Subcutaneous abdominal adipose tissue (tissue), 5 donors: ENCODE measurements around the gene GINS2.

Experiments used
- H3K27ac ChIP-seq: one replicate; pipeline ENCODE4 v1.7.0; 2013; ENCODE audit warnings: low read depth, mild to moderate bottlenecking, inconsistent platforms, low read length, moderate library complexity
- H3K27me3 ChIP-seq, 5 donors: one replicate each; pipeline ENCODE4 v1.7.0; 2013; ENCODE audit warnings: low read length in 5 of 5, inconsistent platforms in 1 of 5; ENCODE audit not compliant: control insufficient read depth in 5 of 5, insufficient read depth in 4 of 5
- H3K36me3 ChIP-seq, 5 donors: one replicate each; pipeline ENCODE4 v1.7.0; 2013; ENCODE audit warnings: low read length in 5 of 5; ENCODE audit not compliant: control insufficient read depth in 5 of 5, insufficient read depth in 5 of 5
- H3K4me1 ChIP-seq, 5 donors: one replicate each; pipeline ENCODE4 v1.7.0; 2013; ENCODE audit warnings: low read length in 5 of 5, mild to moderate bottlenecking in 3 of 5, moderate library complexity in 1 of 5; ENCODE audit not compliant: control insufficient read depth in 5 of 5, insufficient read depth in 5 of 5
- H3K4me3 ChIP-seq, 5 donors: one replicate each; pipeline ENCODE4 v1.7.0; 2013; ENCODE audit warnings: low read length in 5 of 5, low read depth in 1 of 5
- H3K9ac ChIP-seq, 5 donors: one replicate each; pipeline ENCODE4 v1.7.0; 2013; ENCODE audit warnings: low read length in 5 of 5, mild to moderate bottlenecking in 4 of 5, moderate library complexity in 3 of 5
- H3K9me3 ChIP-seq, 5 donors: one replicate each; pipeline ENCODE4 v1.7.0; 2013; ENCODE audit warnings: low read length in 5 of 5; ENCODE audit not compliant: control insufficient read depth in 5 of 5
- donor health status: healthy.
- donor health status: healthy.
- donor health status: healthy.
- donor health status: healthy.
- donor health status: healthy.

Gene GINS2

GRCh38 chr16:85688586-85689284 lies at the start of gene GINS2:
GINS2 (minus strand) TSS chr16:85688954; CDS start chr16:85688898, 56 bp downstream.
- H3K9ac ChIP-seq: peak within 1 kb of the TSS in 4 of 5 donors; percentile 32 to 69 (median 48)
- peaks cover 0 to 15% (median 12%) of the 10 kb centered on the region in 5 donors for H3K4me1 ChIP-seq
- H3K27ac ChIP-seq: no peak within 1 kb of the TSS
- peaks cover 0 to 4% (median 0%) of the 10 kb centered on the region in 5 donors for H3K27me3 ChIP-seq
- H3K4me3 ChIP-seq: peak within 1 kb of the TSS; percentile 40 to 71 (median 65)
- no peaks in the 10 kb centered on the region for H3K9me3 ChIP-seq
- H3K36me3 ChIP-seq: no peaks in the 10 kb centered on the region

GRCh38 chr16:85736921-85737320 lies 48.2 kb upstream of the GINS2 start:
- Histone ChIP-seq H3K4me1 (peaks cover 0 to 17% (median 5%) of the 10 kb centered on the region in 5 donors), H3K27me3 (no peaks in the 10 kb centered on the region)

GRCh38 chr16:85735946-85736345 lies 47.2 kb upstream of the GINS2 start:
- no peak overlapping the region for H3K9ac ChIP-seq
- no peaks in the 10 kb centered on the region for H3K9me3 ChIP-seq
- no peaks in the 10 kb centered on the region for H3K36me3 ChIP-seq
- H3K27ac ChIP-seq: no peak overlapping the region
- peaks cover 0 to 12% (median 5%) of the 10 kb centered on the region in 5 donors for H3K4me1 ChIP-seq
- no peaks in the 10 kb centered on the region for H3K27me3 ChIP-seq
- no peak overlapping the region for H3K4me3 ChIP-seq

More at GRCh38 chr16:85736921-85737320, 48.2 kb upstream of the GINS2 start:
- H3K9me3 ChIP-seq: no peaks in the 10 kb centered on the region
- H3K27ac ChIP-seq: no peak overlapping the region
- H3K36me3 ChIP-seq: no peaks in the 10 kb centered on the region
- no peak overlapping the region for H3K4me3 ChIP-seq
- H3K9ac ChIP-seq: no peak overlapping the region

GRCh38 chr16:85735225-85735635 lies 46.5 kb upstream of the GINS2 start:
- H3K4me1 ChIP-seq: peaks cover 0 to 12% (median 6%) of the 10 kb centered on the region in 5 donors
- no peak overlapping the region for H3K27ac ChIP-seq
- H3K4me3 ChIP-seq: no peak overlapping the region
- no peaks in the 10 kb centered on the region for H3K9me3 ChIP-seq
- H3K36me3 ChIP-seq: no peaks in the 10 kb centered on the region
- no peak overlapping the region for H3K9ac ChIP-seq
- H3K27me3 ChIP-seq: no peaks in the 10 kb centered on the region

- Histone ChIP-seq H3K9ac (no peak overlapping the region), H3K27ac (no peak overlapping the region), H3K36me3 (no peaks in the 10 kb centered on the region)
These were observed 45.7 kb upstream of the GINS2 start for GRCh38 chr16:85734311-85735017.

GRCh38 chr16:85733839-85734170 lies 45.1 kb upstream of the GINS2 start:
- no peaks in the 10 kb centered on the region for H3K36me3 ChIP-seq
- H3K4me3 ChIP-seq: no peak overlapping the region
- H3K27me3 ChIP-seq: peaks cover 0 to 2% (median 0%) of the 10 kb centered on the region in 5 donors
- no peak overlapping the region for H3K27ac ChIP-seq
- no peak overlapping the region for H3K9ac ChIP-seq
- peaks cover 0 to 12% (median 7%) of the 10 kb centered on the region in 5 donors for H3K4me1 ChIP-seq
- no peaks in the 10 kb centered on the region for H3K9me3 ChIP-seq

More at GRCh38 chr16:85734311-85735017, 45.7 kb upstream of the GINS2 start:
- Histone ChIP-seq H3K4me3 (no peak overlapping the region), H3K27me3 (peaks cover 0 to under 1% (median 0%) of the 10 kb centered on the region in 5 donors), H3K9me3 (no peaks in the 10 kb centered on the region), H3K4me1 (peaks cover 0 to 12% (median 7%) of the 10 kb centered on the region in 5 donors)

GRCh38 chr16:85733155-85733838 lies 44.5 kb upstream of the GINS2 start:
- Histone ChIP-seq H3K27ac (no peak overlapping the region), H3K9ac (no peak overlapping the region), H3K9me3 (no peaks in the 10 kb centered on the region), H3K4me1 (peaks cover 0 to 12% (median 7%) of the 10 kb centered on the region in 5 donors), H3K36me3 (no peaks in the 10 kb centered on the region), H3K27me3 (peaks cover 0 to 2% (median 0%) of the 10 kb centered on the region in 5 donors), H3K4me3 (no peak overlapping the region)

- Histone ChIP-seq H3K4me1 (peaks cover 0 to 12% (median 7%) of the 10 kb centered on the region in 5 donors), H3K27me3 (peaks cover 0 to 4% (median 0%) of the 10 kb centered on the region in 5 donors), H3K36me3 (peaks cover 0 to 2% (median 0%) of the 10 kb centered on the region in 5 donors)
These were observed 42.4 kb upstream of the GINS2 start for GRCh38 chr16:85731179-85731578.

GRCh38 chr16:85730186-85730465 lies 41.4 kb upstream of the GINS2 start:
- H3K27ac ChIP-seq: no peak overlapping the region
- H3K9me3 ChIP-seq: no peaks in the 10 kb centered on the region
- peaks cover 0 to 4% (median 0%) of the 10 kb centered on the region in 5 donors for H3K27me3 ChIP-seq
- H3K9ac ChIP-seq: no peak overlapping the region
- peaks cover 0 to 3% (median 0%) of the 10 kb centered on the region in 5 donors for H3K36me3 ChIP-seq
- no peak overlapping the region for H3K4me3 ChIP-seq
- peaks cover 0 to 12% (median 7%) of the 10 kb centered on the region in 5 donors for H3K4me1 ChIP-seq

More at GRCh38 chr16:85731179-85731578, 42.4 kb upstream of the GINS2 start:
- Histone ChIP-seq H3K9me3 (no peaks in the 10 kb centered on the region), H3K4me3 (no peak overlapping the region), H3K9ac (no peak overlapping the region), H3K27ac (no peak overlapping the region)
